GM10266 (cell line): ENCODE data around the gene RAD23A.

Source experiments
- DNase-seq: peaks from one replicate; pipeline ENCODE4 v3.0.0; 2012; ENCODE audit errors: extremely low spot score
- TF ChIP-seq, protein P1 (sequence below): IDR thresholded peaks from 2 replicates; pipeline ENCODE4 v1.5.1; 2012; ENCODE audit warnings: mild to moderate bottlenecking, low read depth; ENCODE audit not compliant: control insufficient read depth, insufficient read depth; ENCODE audit errors: missing control alignments

The RAD23A gene

DNA sequence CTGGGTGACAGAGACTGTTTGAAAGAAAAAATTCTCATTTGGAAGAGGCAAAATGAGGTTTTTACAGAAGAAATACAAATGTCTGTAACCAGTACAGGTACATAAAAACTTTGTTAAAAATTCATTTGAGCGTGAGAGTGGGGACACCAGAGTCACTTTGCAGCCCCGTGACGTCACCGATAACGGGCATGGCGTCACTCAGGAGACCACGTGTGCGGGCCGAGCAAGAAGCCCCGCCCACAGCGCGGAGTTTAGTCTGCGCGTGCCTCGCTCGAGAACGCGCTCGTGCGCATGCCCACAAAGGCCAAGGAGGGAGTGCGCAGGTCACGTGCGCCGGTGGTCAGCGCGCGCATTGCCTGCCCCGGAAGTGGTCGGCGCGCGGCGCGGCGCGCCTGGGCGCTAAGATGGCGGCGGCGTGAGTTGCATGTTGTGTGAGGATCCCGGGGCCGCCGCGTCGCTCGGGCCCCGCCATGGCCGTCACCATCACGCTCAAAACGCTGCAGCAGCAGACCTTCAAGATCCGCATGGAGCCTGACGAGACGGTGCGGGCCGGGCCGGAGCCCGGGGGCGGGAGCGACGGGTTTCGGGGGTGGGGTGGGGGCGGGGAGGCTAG, at the start of gene RAD23A:
RAD23A (plus strand) TSS at position 384 of the 613 bp plus-strand sequence; CDS start at position 471, 87 bp downstream.
- TF ChIP-seq, protein P1, sequence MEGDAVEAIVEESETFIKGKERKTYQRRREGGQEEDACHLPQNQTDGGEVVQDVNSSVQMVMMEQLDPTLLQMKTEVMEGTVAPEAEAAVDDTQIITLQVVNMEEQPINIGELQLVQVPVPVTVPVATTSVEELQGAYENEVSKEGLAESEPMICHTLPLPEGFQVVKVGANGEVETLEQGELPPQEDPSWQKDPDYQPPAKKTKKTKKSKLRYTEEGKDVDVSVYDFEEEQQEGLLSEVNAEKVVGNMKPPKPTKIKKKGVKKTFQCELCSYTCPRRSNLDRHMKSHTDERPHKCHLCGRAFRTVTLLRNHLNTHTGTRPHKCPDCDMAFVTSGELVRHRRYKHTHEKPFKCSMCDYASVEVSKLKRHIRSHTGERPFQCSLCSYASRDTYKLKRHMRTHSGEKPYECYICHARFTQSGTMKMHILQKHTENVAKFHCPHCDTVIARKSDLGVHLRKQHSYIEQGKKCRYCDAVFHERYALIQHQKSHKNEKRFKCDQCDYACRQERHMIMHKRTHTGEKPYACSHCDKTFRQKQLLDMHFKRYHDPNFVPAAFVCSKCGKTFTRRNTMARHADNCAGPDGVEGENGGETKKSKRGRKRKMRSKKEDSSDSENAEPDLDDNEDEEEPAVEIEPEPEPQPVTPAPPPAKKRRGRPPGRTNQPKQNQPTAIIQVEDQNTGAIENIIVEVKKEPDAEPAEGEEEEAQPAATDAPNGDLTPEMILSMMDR, result no peak
- DNase-seq, result peak; percentile 96

DNA sequence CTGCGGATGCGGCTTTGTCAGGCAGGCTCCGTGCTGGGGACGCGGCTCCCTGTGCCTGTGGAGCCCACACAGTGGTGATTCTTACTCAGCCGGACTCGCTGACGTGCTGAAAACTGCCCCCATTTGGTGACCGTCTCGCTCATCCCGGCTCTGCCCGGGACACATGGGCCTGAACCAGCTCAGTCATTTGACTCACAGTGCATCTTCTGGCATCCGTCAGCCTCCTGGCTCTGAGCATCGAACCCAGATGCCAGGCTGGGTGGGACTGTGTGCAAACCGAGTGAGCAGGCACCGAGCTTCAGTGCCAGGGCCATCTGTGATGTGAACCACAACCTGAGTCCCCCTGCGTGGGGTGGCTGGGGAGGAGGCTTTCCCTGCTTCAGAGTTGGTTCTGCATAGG, 49.2 kb upstream of the RAD23A start:
- TF ChIP-seq, protein P1, result no peak
- no peak for DNase-seq

DNA sequence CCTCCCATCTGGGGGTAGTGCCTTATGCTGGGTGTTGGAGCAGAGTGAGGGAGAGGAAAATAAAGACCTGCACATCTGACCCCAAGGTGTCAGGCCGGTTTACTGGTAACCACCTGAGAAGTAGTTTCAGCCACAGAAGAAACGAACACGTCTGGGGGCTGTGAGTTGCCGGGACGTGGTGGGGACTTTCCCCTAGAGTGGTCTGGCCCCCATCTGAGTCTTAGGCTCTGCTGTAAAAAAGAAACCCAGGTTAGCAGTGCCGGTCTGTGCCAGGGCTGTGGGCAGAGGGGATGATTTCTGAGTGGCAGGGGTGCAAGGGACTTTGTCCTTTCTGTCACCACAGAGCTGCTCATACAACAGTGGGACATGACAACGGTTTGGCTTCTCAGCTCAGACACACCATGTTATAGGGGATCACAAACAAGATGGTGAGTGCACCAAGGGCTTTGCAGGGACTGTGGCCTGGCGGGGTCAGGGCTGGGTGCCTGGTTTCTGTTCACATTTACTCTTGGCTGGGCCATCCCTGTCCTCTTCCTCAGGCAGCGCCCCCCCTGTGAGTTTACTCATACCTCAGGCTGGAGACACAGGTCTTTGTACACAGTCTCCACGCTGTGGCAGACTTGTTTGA, 45.7 kb upstream of the RAD23A start:
- TF ChIP-seq, protein P1, result no peak
- DNase-seq, result peak; percentile 68

DNA sequence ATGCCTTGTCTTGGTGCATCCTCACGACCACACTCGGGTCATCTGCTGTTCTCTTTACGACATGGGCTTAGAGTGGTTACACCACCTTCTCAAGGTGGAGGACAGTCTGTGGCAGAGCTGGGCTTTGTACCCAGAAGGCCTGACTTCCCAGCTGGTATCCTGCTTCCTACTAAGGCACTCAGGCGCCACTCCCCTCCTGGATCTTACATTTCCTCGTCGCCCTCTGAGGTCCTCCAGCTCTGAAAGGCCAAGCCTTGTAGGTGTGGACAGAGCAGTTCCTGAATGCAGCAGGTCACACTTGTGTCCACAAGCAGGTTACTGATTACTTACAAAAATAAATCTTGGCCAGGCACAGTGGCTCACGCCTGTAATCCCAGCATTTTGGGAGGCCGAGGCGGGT, 38.5 kb upstream of the RAD23A start:
- TF ChIP-seq, protein P1, result no peak
- no peak for DNase-seq

DNA sequence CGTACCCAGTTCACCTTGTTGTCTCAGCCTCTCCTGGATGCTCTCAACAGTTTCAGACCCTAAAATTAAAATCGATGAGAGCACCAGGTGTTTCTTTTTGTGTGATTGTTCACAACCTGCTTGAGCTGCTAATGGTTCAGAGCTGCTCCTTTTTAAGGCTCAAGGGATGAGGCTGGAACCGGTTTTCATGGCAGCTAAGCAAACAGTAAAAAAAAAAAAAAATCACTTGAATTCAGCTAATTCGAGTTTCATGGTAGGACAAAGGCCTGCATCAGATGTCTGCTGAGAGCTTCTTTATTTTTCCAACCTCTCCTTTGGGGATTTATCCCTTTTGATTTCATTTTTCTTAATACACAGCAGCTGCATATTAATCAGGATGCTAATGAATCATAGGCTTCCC, 33.1 kb upstream of the RAD23A start:
- TF ChIP-seq, protein P1, result no peak
- DNase-seq, result no peak

DNA sequence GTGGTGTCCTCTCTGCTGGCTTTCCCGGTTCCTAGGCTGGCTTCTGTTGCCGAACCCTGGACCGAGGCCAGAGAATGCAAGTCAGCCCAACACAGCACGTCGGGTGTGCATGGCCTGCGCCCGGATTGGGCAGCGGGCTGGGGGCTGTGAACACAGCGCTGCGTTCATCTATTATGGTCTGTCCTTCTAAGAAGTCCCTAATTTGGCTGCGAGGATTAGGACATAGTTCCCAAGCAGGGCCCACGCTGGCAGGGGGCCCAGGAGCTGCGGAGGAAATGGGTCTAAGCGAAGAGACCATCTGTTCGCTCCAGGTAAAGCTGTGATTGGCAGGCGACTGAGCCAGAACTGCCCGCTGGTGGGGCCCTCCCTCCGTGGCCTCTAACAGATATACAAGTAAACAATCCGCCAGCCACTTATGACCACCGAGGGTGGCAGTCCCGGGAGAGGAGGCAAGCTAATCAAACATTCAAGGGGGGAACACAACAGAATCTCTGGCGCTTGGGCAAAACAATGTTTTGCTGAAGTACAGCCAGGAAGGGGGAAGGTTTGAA, 32.6 kb upstream of the RAD23A start:
- TF ChIP-seq, protein P1, result no peak
- no peak for DNase-seq
